ENCODE results near the gene GPAM.

The GPAM gene

GRCh38 chr10:112184379-112184778 is 814 bp upstream of the GPAM start:
- peak overlapping the region in 1 of 2 donors; percentile 89 for H3K4me3 ChIP-seq (ENCODE audit: low read length in 2 of 2)
- peak overlapping the region in 1 of 2 donors; percentile 86 for H3K27ac ChIP-seq (ENCODE audit: low read depth in 2 of 2, low read length in 2 of 2)
- H3K9ac ChIP-seq (ENCODE audit: low read depth in 1 of 2, low read length in 2 of 2), result peak overlapping the region; percentile 75 to 81

DNA sequence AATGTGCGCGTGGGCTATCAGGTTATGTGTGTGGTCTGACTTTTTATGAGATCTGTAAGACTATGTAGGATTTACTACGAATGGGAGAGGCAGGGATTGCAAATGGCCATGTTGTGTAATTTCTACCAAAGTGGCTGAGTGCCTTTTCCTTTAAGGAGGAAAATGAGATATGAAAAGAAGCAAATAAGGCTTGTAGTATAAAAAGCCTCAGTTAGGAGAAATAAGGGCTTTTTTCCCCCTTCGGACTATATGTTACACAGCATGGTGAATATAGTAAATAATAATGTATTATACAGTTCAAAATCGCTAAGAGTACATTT is 447 bp upstream of the GPAM start:
- Histone ChIP-seq H3K4me3 (ENCODE audit: low read length in 2 of 2) (peak overlapping the region; percentile 89 to 97), H3K4me1 (ENCODE audit: control insufficient read depth in 2 of 2, insufficient read depth in 2 of 2, low read length in 2 of 2) (peaks cover 6 to 8% of the 10 kb centered on the region in 2 donors), H3K9ac (ENCODE audit: low read depth in 1 of 2, low read length in 2 of 2) (peak overlapping the region; percentile 75 to 81), H3K27ac (ENCODE audit: low read depth in 2 of 2, low read length in 2 of 2) (peak overlapping the region; percentile 86), H3K9me3 (ENCODE audit: control insufficient read depth in 2 of 2, low read length in 2 of 2) (no peaks in the 10 kb centered on the region), H3K27me3 (ENCODE audit: control insufficient read depth in 2 of 2, insufficient read depth in 2 of 2, low read length in 2 of 2) (no peaks in the 10 kb centered on the region), H3K36me3 (ENCODE audit: control insufficient read depth in 2 of 2, insufficient read depth in 2 of 2, low read length in 2 of 2) (peaks cover 0 to 6% of the 10 kb centered on the region in 2 donors)

More at GRCh38 chr10:112184379-112184778, 814 bp upstream of the GPAM start:
- Histone ChIP-seq H3K9me3 (ENCODE audit: control insufficient read depth in 2 of 2, low read length in 2 of 2) (no peaks in the 10 kb centered on the region), H3K27me3 (ENCODE audit: control insufficient read depth in 2 of 2, insufficient read depth in 2 of 2, low read length in 2 of 2) (no peaks in the 10 kb centered on the region), H3K4me1 (ENCODE audit: control insufficient read depth in 2 of 2, insufficient read depth in 2 of 2, low read length in 2 of 2) (peaks cover 6 to 8% of the 10 kb centered on the region in 2 donors), H3K36me3 (ENCODE audit: control insufficient read depth in 2 of 2, insufficient read depth in 2 of 2, low read length in 2 of 2) (peaks cover 0 to 4% of the 10 kb centered on the region in 2 donors)

GRCh38 chr10:112182784-112183328 is 709 bp downstream of the GPAM start:
- peak overlapping the region; percentile 75 to 81 for H3K9ac ChIP-seq (ENCODE audit: low read depth in 1 of 2, low read length in 2 of 2)
- H3K4me3 ChIP-seq (ENCODE audit: low read length in 2 of 2), result peak overlapping the region; percentile 89 to 97
- H3K9me3 ChIP-seq (ENCODE audit: control insufficient read depth in 2 of 2, low read length in 2 of 2), result no peaks in the 10 kb centered on the region
- H3K36me3 ChIP-seq (ENCODE audit: control insufficient read depth in 2 of 2, insufficient read depth in 2 of 2, low read length in 2 of 2), result peaks cover 3 to 9% of the 10 kb centered on the region in 2 donors
- H3K4me1 ChIP-seq (ENCODE audit: control insufficient read depth in 2 of 2, insufficient read depth in 2 of 2, low read length in 2 of 2), result peaks cover 6 to 8% of the 10 kb centered on the region in 2 donors
- H3K27ac ChIP-seq (ENCODE audit: low read depth in 2 of 2, low read length in 2 of 2), result peak overlapping the region in 1 of 2 donors; percentile 86
- H3K27me3 ChIP-seq (ENCODE audit: control insufficient read depth in 2 of 2, insufficient read depth in 2 of 2, low read length in 2 of 2), result no peaks in the 10 kb centered on the region

- no peaks in the 10 kb centered on the region for H3K9me3 ChIP-seq (ENCODE audit: control insufficient read depth in 2 of 2, low read length in 2 of 2)
- no peaks in the 10 kb centered on the region for H3K4me1 ChIP-seq (ENCODE audit: control insufficient read depth in 2 of 2, insufficient read depth in 2 of 2, low read length in 2 of 2)
- H3K27me3 ChIP-seq (ENCODE audit: control insufficient read depth in 2 of 2, insufficient read depth in 2 of 2, low read length in 2 of 2), result no peaks in the 10 kb centered on the region
- no peak overlapping the region for H3K4me3 ChIP-seq (ENCODE audit: low read length in 2 of 2)
- peaks cover 20 to 28% of the 10 kb centered on the region in 2 donors for H3K36me3 ChIP-seq (ENCODE audit: control insufficient read depth in 2 of 2, insufficient read depth in 2 of 2, low read length in 2 of 2)
- H3K27ac ChIP-seq (ENCODE audit: low read depth in 2 of 2, low read length in 2 of 2), result no peak overlapping the region
- H3K9ac ChIP-seq (ENCODE audit: low read depth in 1 of 2, low read length in 2 of 2), result no peak overlapping the region
Measured at GRCh38 chr10:112177247-112177646, 6.3 kb downstream of the GPAM start.

DNA sequence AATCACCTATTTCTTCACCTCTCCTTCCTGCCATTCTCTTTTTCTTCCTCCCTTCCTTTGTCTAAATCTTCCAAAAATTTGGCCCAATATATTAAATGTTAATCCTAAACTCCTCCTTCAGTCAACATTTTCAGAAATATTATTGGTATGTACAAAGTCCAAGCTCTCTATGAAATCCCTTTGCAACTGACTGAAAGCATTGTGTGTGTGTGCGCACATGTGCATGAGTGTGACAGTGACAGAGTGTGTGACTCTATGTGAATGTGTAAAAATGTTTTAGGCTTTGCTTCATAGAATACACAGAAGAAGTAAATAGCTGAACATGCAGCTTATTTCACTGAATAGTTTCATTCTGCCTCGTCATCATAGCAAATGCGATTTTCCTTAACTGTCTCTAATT is 7.0 kb downstream of the GPAM start:
- H3K27me3 ChIP-seq (ENCODE audit: control insufficient read depth in 2 of 2, insufficient read depth in 2 of 2, low read length in 2 of 2), result no peaks in the 10 kb centered on the region
- H3K4me3 ChIP-seq (ENCODE audit: low read length in 2 of 2), result no peak overlapping the region
- no peaks in the 10 kb centered on the region for H3K9me3 ChIP-seq (ENCODE audit: control insufficient read depth in 2 of 2, low read length in 2 of 2)
- no peaks in the 10 kb centered on the region for H3K4me1 ChIP-seq (ENCODE audit: control insufficient read depth in 2 of 2, insufficient read depth in 2 of 2, low read length in 2 of 2)
- no peak overlapping the region for H3K27ac ChIP-seq (ENCODE audit: low read depth in 2 of 2, low read length in 2 of 2)
- no peak overlapping the region for H3K9ac ChIP-seq (ENCODE audit: low read depth in 1 of 2, low read length in 2 of 2)
- peaks cover 23 to 33% of the 10 kb centered on the region in 2 donors for H3K36me3 ChIP-seq (ENCODE audit: control insufficient read depth in 2 of 2, insufficient read depth in 2 of 2, low read length in 2 of 2)

GRCh38 chr10:112175409-112175808 is 8.2 kb downstream of the GPAM start:
- Histone ChIP-seq H3K36me3 (ENCODE audit: control insufficient read depth in 2 of 2, insufficient read depth in 2 of 2, low read length in 2 of 2) (peaks cover 31 to 42% of the 10 kb centered on the region in 2 donors), H3K4me3 (ENCODE audit: low read length in 2 of 2) (no peak overlapping the region), H3K9me3 (ENCODE audit: control insufficient read depth in 2 of 2, low read length in 2 of 2) (no peaks in the 10 kb centered on the region), H3K27me3 (ENCODE audit: control insufficient read depth in 2 of 2, insufficient read depth in 2 of 2, low read length in 2 of 2) (no peaks in the 10 kb centered on the region), H3K4me1 (ENCODE audit: control insufficient read depth in 2 of 2, insufficient read depth in 2 of 2, low read length in 2 of 2) (no peaks in the 10 kb centered on the region), H3K9ac (ENCODE audit: low read depth in 1 of 2, low read length in 2 of 2) (no peak overlapping the region), H3K27ac (ENCODE audit: low read depth in 2 of 2, low read length in 2 of 2) (no peak overlapping the region)

- peaks cover 39% of the 10 kb centered on the region in 2 donors for H3K36me3 ChIP-seq (ENCODE audit: control insufficient read depth in 2 of 2, insufficient read depth in 2 of 2, low read length in 2 of 2)
- no peaks in the 10 kb centered on the region for H3K27me3 ChIP-seq (ENCODE audit: control insufficient read depth in 2 of 2, insufficient read depth in 2 of 2, low read length in 2 of 2)
- no peak overlapping the region for H3K27ac ChIP-seq (ENCODE audit: low read depth in 2 of 2, low read length in 2 of 2)
Measured at GRCh38 chr10:112173206-112173605, 10.4 kb downstream of the GPAM start.

GRCh38 chr10:112168733-112169132 is 14.8 kb downstream of the GPAM start:
- Histone ChIP-seq H3K9me3 (ENCODE audit: control insufficient read depth in 2 of 2, low read length in 2 of 2) (no peaks in the 10 kb centered on the region), H3K27ac (ENCODE audit: low read depth in 2 of 2, low read length in 2 of 2) (no peak overlapping the region), H3K9ac (ENCODE audit: low read depth in 1 of 2, low read length in 2 of 2) (no peak overlapping the region), H3K27me3 (ENCODE audit: control insufficient read depth in 2 of 2, insufficient read depth in 2 of 2, low read length in 2 of 2) (no peaks in the 10 kb centered on the region), H3K4me1 (ENCODE audit: control insufficient read depth in 2 of 2, insufficient read depth in 2 of 2, low read length in 2 of 2) (no peaks in the 10 kb centered on the region), H3K36me3 (ENCODE audit: control insufficient read depth in 2 of 2, insufficient read depth in 2 of 2, low read length in 2 of 2) (peaks cover 42 to 60% of the 10 kb centered on the region in 2 donors), H3K4me3 (ENCODE audit: low read length in 2 of 2) (no peak overlapping the region)

More at GRCh38 chr10:112173206-112173605, 10.4 kb downstream of the GPAM start:
- Histone ChIP-seq H3K4me1 (ENCODE audit: control insufficient read depth in 2 of 2, insufficient read depth in 2 of 2, low read length in 2 of 2) (no peaks in the 10 kb centered on the region), H3K9me3 (ENCODE audit: control insufficient read depth in 2 of 2, low read length in 2 of 2) (no peaks in the 10 kb centered on the region), H3K4me3 (ENCODE audit: low read length in 2 of 2) (no peak overlapping the region), H3K9ac (ENCODE audit: low read depth in 1 of 2, low read length in 2 of 2) (no peak overlapping the region)

GRCh38 chr10:112166800-112167199 is 16.8 kb downstream of the GPAM start:
- no peaks in the 10 kb centered on the region for H3K27me3 ChIP-seq (ENCODE audit: control insufficient read depth in 2 of 2, insufficient read depth in 2 of 2, low read length in 2 of 2)
- no peak overlapping the region for H3K9ac ChIP-seq (ENCODE audit: low read depth in 1 of 2, low read length in 2 of 2)
- H3K4me3 ChIP-seq (ENCODE audit: low read length in 2 of 2), result no peak overlapping the region
- no peaks in the 10 kb centered on the region for H3K9me3 ChIP-seq (ENCODE audit: control insufficient read depth in 2 of 2, low read length in 2 of 2)
- no peaks in the 10 kb centered on the region for H3K4me1 ChIP-seq (ENCODE audit: control insufficient read depth in 2 of 2, insufficient read depth in 2 of 2, low read length in 2 of 2)
- H3K36me3 ChIP-seq (ENCODE audit: control insufficient read depth in 2 of 2, insufficient read depth in 2 of 2, low read length in 2 of 2), result peaks cover 40 to 59% of the 10 kb centered on the region in 2 donors
- no peak overlapping the region for H3K27ac ChIP-seq (ENCODE audit: low read depth in 2 of 2, low read length in 2 of 2)

GRCh38 chr10:112161757-112162518 is 21.6 kb downstream of the GPAM start:
- no peak overlapping the region for H3K27ac ChIP-seq (ENCODE audit: low read depth in 2 of 2, low read length in 2 of 2)
- no peak overlapping the region for H3K4me3 ChIP-seq (ENCODE audit: low read length in 2 of 2)
- no peak overlapping the region for H3K9ac ChIP-seq (ENCODE audit: low read depth in 1 of 2, low read length in 2 of 2)
- no peaks in the 10 kb centered on the region for H3K27me3 ChIP-seq (ENCODE audit: control insufficient read depth in 2 of 2, insufficient read depth in 2 of 2, low read length in 2 of 2)
- no peaks in the 10 kb centered on the region for H3K4me1 ChIP-seq (ENCODE audit: control insufficient read depth in 2 of 2, insufficient read depth in 2 of 2, low read length in 2 of 2)
- no peaks in the 10 kb centered on the region for H3K9me3 ChIP-seq (ENCODE audit: control insufficient read depth in 2 of 2, low read length in 2 of 2)
- H3K36me3 ChIP-seq (ENCODE audit: control insufficient read depth in 2 of 2, insufficient read depth in 2 of 2, low read length in 2 of 2), result peaks cover 49 to 68% of the 10 kb centered on the region in 2 donors
